Kasumi-1 (cell line): ENCODE results near the gene SRSF4.
A peak's percentile ranks its signal among the peaks of the same experiment; 100 is the strongest.

Experiments
- DNase-seq, 2 experiments: peaks; one replicate each; lab custom pipeline; 2025; lab: John Stamatoyannopoulos, UW

The SRSF4 gene

DNA sequence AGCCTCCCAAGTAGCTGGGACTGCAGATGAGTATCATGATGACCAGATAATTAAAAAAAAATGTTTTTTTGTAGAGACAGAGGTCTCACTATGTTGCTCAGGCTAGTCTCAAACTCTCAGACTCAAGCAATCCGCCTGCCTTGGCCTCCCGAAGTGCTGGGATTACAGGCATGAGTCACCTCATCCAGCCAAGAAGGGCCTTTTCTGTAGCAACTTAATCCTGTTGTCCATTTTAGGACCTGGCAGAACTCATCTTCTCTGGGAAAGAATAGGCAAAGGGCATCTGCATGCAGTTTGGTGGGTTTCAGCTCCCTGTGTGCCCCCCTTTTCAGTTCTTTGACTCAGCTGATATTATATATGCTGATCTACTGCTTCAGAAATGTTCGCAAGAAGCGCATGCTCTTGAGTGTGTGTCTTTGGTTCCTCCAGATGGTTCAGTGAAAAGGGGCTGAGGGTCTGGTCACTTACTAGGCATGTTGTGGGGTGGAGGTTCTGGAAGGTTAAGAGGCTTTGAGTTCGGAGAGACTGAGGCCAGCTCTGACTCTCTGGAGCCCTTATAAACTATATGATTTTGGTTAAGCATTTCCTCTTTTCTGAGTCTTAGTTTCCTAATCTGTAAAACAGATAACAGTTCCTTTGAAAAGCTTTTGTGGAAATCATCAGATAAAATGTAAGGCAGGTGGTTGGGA, 19.4 kb upstream of the SRSF4 start:
- DNase-seq = no peak

DNA sequence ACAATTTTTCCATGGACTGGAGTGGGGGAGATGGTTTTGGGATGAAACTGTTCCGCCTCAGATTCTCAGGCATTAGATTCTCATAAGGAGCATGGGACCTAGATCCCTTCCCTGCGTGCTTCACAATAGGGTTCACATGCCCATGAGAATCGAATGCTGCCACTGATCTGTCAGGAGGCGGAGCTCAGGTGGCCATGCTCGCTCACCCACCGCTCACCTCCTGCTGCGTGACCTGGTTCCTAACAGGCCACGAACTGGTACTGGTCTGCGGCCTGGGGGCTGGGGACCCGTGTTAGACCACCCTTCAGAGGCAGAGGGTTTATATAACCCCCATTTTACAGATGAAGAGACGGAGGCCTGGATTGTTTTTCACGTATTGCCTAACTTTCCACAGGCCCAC, 16.3 kb upstream of the SRSF4 start:
- DNase-seq = no peak

DNA sequence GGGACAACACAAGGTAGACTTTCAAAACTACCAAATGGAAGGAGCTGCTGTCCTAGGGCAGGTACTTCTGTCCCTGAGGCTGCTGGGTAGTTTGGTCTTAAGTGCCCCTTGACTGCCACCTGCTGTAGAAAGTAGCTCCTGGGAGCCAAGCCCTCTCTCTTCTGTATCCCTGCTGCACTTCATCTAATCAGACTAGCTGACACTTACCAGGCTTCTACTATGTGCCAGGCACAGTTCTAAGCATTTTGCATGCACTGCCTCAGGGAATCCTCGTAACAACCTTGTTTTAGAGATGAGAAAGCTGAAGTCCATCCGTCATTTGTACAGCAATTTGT, 15.9 kb upstream of the SRSF4 start:
- peak; percentile 48 to 69 for DNase-seq

DNA sequence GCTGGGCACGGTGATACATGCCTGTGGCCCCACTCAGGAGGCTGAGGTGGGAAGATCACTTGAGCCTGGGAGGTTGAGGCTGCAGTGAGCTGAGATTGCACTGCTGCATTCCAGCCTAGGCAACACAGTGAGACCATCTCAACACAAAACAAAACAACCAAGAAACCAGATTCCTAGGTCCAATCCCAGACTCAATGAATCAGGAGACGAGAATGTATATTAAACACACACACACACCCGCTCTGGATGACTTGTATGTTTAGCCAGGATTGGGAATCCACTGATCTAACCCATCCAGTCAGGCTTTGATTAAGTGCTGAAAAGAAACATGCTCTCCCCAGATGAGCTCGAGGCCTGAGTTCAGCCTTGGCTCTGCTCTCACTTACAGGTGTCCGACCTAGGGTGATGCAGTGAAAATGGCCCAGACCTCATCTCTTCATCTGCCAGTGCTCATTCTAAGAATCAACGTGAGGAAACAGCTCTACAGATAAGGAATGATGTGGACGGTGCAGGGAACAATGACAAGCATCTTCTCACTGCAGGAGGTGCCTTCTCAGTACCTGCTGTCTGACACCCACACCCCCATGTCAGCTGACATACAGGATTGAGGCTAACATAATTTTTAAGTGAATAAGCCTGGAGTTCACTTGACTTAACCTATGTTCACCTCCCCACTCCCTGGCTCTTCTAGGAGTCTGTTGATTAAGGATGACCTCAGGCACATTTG, 15.3 kb upstream of the SRSF4 start:
- no peak for DNase-seq

DNA sequence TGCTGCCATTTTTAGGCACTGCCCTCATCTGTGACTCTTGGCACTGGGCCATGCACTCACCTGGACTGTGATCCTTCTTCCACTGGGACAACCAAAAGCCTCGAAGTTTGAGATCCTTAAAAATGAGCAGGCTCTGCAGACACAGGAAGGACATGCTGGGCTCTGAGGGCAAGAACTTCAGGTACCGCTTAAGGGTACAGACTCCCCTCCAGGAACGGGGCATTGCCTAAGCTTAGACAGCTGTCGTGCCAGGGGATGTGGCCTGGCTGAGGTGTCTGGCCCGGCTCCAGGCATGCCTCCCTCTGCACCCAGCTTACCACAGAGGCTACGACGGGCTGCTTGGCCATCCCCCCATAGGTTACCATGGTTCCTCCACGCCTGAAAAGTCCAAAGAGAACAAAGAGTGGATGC, 14.2 kb upstream of the SRSF4 start:
- DNase-seq = no peak

DNA sequence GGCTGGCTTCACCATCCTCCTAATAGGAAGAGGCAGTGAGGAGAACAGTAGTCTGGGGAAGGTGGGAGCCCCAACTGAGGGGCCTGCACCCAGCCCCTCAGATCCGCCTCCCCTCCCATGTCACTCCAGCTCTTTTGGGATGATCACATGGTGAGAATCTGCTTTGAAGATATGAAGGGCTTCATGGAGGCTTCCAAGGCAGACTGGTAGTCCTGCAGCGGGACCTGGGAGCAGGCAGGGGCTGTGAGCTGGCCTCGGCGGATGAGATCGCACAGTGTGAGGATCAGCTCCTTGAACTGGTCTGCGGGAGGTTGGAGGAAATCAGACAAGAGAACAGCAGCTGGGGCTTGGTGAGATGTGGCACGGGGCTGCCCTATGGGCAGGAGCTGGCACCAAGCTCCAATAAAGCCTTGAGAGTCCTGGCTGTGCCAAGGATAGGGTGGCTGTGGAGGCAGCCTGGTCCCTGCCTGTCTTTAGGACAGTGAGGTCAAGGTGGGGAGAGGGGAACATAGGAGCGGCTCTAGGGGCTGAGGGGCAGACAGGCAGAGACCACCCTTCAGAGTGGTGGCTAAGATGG, 12.3 kb upstream of the SRSF4 start:
- no peak for DNase-seq

DNA sequence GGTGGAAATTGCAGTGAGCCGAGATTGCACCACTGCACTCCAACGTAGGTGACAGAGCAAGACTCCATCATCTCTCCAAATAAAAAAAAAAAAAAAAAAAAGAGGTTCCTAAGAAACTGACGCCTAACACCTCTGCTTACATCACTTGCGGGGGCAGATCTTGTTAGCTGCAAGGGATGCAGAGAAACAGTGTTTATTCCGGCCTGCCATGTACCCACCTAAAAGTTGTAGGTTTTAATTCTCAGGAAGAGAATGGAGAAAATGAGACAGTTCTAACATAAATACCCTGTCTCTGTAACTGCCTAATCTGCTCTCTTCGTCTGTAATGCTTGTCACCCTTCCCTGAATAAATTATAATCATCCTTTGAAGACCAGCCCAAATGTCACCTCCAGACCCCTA, 9.0 kb upstream of the SRSF4 start:
- no peak for DNase-seq

DNA sequence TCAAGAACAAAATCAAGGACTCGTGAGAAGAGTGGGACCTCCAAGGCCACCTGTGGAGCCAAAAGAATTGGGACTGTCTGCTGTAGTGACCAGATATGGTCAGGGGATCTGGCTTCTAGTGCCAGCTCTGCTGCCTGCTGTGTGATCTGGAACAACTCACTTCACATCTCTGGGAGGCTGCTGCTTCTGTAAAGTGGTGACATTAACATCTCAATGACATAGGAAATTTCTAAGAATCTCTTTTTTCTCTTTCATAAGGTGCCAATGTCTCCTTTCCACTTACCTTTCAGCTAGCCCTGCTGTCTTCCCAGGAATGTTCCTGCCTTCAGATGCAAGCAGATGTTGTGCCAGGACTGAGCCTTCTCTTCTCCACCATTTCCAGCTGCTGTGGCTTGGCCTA, 5.0 kb upstream of the SRSF4 start:
- DNase-seq = no peak

DNA sequence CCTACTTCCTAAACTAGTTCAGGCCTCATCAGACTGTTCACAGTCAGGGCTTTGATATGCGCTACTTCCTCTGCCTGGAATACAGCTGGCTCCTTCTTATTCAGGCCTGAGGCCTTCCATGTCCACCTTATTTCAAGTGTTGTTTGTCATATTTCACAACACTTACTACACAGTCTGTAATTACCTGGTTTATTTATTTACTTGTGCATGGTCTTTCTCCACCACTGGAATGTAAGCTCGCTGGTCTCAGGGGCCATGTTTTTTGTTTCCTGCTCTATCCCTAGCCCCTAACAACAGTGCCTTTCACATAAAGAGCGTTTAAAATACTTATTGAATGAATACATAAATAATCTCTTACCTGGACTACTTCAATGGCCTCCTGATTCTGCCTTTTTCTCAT, 4.6 kb upstream of the SRSF4 start:
- DNase-seq = no peak

DNA sequence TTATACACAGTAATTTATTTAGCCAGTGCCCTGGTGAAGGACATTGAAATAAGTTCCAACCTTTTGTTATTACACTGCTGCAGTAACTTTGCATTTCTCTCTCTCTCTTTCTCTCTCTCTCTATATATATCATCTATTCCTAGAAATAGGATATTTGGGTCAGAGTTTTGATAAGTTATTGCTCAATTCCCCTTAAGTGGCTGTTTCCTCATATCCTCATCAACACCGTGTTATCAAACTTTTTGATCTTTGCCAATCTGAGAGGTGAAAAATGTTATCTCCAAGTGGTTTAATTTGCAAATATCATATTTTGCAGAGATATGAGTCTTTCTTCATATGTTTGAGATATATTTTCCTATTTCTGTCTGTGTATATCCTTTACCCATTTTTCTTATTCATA, 1.6 kb upstream of the SRSF4 start:
- no peak for DNase-seq

DNA sequence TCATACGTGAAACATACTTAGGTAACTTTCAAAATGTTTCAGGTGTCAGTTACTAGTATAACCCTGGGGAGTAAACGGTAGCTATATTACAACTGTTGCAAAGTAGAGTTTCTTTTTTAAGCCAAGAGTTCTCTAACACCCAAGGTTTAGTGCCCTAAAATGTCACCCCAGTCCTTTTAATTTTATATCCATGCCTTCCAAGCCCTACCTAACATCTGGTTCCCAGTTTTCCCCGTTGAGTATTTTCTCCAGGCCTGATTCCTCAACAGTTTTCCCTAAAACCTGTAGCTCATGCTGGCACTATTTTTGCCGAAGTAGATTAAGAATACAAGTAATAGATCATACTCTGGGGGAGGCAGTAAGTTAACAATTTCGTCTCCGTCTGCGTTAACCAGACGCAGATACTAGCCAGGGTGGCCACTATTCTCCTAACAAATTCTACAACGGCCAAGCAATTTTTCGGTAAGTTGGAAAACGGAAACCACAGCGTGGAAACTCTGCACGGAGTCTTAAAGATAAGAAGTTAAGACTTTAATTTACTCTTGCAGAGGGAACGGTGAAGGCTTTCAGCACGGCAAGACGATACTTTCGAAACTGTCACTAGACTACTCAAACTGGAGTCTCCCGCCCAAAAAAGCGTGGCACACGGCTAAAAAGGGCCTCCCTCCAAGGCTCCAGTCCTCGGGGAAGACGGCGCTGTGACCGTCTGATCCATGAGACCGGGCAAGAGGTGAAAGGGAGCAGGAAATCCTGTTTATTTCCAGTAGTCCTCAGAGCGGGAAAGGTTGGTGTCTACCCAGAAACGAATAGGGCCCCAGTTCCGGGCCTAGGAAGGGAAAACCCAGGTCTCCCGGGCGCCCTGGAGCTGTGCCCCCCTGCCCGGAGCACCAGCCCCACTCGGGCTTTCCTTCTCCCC, 945 bp downstream of the SRSF4 start:
- peak; percentile 53 to 55 for DNase-seq

DNA sequence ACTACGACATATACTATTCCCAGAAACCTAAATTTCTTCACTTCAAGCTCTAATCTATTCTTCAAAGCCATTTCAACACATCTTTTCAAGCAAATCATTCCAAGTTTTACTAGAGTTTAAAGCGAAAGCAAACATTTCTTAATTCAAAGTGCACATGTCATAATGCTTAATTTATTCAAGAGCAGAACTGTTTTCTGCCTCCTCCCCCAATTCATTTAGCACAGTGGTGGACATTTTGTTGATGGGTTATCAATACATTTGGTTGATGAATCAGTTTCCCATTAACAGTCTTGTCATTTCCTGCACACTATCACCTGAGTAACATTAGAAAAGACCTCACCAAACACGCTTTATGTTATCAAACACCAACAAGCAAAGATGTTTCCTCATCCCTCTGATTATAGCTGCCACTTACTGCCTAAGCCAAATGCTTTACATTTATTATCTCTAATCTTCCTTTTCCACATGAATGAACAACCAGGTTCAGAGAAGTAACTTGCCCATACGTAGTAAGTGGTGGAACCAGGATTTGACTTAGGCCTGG, 2.0 kb downstream of the SRSF4 start:
- no peak for DNase-seq

DNA sequence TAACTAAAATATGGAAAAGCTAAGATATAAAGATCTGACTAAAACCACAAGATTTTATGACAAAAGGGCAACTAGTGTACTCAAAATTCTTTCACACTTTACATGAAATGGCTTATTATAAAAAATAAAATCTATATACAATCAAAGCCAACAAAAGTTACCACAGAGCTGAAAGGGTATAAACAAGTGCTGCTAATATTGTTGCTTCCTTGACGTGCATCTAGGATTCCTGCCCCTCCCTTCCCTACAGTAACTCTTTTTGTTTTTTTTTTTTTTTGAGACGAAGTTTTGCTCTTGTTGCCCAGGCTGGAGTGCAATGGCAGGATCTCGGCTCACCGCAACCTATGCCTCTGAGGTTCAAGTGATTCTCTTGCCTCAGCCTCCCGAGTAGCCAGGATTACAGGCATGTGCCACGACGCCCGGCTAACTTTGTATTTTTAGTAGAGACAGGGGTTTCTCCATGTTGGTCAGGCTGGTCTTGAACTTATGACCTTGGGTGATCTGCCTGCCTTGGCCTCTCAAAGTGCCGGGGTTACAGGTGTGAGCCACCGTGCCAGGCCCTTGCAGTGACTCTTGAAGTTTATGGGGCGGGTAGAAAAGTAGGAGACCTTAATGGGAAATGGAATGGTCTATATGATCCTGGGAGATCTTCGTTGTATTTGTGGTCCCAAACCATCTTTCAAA, 4.5 kb downstream of the SRSF4 start:
- no peak for DNase-seq

DNA sequence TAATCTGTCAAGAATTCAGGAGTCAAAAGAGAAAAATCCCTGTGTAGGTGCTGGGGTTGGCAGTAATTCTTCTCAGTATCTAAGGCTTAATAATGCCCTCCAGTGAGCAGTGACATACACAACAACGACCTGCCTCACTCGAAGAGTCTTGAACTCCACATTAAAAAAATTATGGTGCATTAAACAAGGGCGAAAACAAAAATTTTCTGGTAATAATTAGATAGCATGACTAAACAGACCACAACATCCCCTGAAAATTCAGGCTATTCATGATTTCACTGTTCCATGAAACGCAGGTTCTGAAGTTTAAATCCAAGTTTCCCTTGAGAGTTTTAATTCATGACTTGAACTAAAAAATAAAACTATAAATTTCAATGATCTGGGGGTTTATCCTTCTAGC, 5.1 kb downstream of the SRSF4 start:
- no peak for DNase-seq

DNA sequence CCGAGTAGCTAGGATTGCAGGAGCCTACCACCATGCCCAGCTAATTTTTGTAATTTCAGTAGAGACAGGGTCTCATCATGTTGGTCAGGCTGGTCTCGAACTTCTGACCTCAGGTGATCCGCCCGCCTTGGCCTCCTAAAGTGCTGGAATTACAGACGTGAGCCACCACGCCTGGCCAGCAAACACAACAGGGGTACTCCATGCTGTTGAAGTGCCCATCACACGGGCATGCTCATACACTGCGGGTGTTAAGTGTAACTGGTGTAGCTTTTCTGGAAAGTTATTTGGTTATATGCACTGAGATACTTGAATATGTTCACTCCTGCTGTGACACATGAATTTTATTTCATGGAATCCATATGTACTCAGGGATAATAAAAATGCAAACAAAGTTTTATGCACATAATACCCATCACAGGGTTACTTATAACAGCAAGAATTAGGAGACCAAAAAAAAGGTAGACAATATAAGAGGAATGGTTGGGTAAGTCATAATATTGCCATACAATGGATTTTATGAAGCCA, 9.2 kb downstream of the SRSF4 start:
- no peak for DNase-seq

DNA sequence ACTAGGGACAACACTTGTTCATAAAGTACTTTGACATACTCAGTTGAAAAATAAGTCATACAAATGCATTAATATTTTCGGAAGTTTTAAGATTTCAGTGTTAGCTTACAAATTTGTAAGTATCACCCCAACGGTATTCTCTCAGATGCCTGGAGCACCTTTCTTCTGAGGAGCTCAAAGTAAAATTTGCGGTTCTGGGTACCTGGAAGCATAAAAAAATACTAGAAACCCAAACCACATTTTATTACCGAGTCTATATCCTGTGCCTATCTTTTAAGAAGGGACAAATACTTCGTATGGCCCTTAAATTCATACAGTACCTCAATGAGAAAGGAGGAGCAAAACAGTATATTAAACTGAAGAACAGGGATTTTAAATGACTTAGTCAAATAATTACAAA, 10.2 kb downstream of the SRSF4 start:
- DNase-seq = no peak

DNA sequence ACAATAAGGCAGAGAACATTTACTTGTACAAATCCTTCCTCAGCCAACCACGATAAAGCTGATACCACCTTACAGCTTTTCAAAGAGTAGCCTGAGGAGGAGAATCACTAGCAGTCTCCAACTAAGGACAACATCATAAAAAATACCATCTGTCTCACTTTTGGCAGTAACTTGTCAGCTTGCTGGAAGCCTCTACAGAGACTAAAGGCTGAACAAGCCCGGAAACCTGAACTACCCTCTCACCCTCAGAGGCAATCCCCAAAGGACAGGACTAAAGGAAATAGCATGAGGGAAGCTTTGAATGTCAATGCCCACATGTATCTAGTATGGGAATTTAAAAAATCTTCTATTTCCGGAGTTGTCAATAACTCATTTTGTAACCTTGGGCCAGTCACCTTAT, 10.6 kb downstream of the SRSF4 start:
- DNase-seq = no peak

DNA sequence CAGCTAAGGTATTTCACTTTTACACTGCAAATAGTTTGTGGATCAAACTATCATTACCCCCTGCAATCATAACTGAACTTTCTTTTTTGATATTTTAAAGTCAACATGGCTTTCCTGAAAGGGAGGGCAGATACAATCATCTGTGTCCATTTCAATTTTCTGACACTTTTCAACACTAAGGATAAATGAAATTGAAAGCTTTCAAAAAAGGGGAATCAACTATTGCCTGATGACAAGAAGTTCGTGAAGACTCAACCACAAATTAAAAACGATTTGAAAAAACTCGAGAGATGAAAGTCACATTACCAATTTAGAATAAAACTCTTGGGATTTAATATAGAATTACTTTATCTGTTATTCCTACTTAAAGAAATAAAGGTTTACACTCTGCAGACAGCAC, 11.7 kb downstream of the SRSF4 start:
- DNase-seq = no peak

DNA sequence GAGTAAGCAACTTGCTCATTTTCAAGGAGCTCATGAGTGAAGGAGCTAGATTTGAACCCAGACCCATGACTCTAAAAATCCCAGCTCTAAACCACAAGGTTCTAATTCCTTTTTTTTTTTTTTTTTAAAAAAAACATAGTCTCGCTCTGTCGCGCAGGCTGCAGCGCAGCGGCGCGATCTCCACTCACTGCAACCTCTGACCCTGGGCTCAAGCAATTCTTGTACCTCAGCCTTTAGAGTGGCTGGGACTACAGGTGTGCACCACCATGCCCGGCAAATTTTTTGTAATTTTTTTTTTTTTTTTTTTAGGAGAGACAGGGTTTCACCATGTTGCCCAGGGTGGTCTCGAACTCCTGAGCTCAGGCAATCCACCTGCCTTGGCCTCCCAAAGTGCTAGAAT, 13.8 kb downstream of the SRSF4 start:
- no peak for DNase-seq

DNA sequence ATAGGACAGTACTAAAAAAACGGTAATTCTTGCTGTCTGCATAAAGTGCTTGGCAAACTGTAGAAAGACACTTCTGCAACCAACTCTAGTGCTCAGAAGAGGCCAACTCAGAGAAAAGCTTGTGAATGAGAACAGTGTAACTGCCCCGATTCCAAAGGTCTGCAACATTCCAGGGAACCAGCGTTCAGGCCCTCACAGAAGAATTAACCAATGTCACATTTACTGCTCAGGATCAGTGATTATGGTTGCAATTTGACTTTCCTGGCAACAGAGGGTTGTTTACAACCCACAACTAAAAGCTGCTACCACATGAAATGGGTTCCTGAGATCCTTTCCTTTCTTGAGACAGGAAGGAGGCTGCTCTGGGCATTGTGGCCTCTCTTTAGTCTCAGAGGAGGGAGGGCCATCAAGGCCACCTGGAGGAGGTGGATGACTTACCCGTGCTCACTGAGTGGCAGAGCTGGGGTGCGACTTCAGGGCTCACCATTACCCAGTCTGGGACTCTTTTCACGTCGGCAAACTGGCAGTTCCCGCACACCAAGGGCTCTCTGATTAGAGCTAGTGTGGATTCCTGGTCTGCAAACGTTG, 15.3 kb downstream of the SRSF4 start:
- no peak for DNase-seq

DNA sequence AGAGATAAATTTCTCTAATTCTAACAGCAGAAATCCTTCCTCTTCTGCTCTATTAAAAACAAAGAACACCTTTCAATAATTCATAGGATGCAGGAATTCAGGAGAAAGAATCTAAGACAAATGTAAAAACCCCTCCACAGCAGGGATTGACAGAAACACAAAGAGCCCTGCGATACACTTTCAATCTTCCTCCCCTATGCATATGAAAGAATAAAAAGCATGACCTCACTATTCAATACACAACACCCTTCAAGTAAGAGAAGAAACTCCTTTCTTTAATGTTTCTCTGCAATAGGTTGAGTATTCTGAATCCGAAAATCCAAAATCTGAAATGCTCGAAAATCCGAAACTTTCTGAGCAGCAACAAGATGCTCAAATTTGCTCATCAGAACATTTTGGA, 17.1 kb downstream of the SRSF4 start:
- no peak for DNase-seq
